Colon (tissue), 2 donors: ENCODE data around the gene RNF167.
A peak's percentile ranks its signal among the peaks of the same experiment; 100 is the strongest.

Source experiments
- FAIRE-seq: peaks from 2 replicates; lab custom pipeline; 2012; peaks lifted over from hg19 to GRCh38; lab: Jason Lieb, UNC
- donor health status: control.
- donor health status: control.

RNF167 gene

DNA sequence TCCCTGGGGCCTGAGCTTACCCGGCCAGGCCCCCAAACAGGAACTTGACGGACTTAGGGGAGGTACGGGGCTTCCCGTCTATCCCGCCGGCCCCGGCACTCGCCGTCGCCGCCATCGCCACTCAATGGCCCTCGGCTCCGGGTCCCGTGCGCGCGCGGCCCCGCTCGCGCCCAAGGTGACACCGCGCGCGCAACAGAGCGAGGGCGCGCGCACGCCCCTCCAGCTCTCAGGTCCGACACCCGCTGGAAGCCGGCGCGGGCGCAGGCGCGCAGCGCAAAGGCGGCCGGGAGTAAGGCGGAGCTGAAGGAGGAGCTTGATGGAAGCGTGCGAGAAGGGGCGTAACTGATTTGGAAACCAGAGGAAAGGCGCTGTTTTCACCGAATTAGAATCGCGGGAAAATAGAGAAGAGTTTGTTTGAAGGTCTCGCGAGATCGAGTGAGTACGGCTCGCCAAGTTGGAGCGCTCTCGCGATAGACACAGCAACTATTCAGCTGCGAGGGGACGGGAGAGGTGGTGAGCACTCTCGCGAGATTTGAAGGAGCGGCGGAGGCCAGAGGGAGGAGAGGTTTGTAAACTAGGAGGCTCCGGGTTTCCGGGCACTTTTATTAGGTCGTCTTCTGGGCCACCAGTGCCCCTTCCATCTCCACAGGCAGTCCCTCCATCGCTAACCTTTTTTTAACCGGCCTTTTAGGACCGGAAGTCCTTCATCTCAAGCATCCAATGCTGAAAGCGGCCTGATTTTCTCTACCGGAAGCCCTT, at the start of gene RNF167, which contains the start of gene SLC25A11:
Gene RNF167 (plus strand): TSS at position 473 of the 759 bp plus-strand sequence. CDS start 642 bp downstream, outside the sequence.
Gene SLC25A11 (minus strand): TSS at position 251 of the 759 bp plus-strand sequence. CDS start 136 bp downstream, at position 115.
- peak; percentile 18 for FAIRE-seq

DNA sequence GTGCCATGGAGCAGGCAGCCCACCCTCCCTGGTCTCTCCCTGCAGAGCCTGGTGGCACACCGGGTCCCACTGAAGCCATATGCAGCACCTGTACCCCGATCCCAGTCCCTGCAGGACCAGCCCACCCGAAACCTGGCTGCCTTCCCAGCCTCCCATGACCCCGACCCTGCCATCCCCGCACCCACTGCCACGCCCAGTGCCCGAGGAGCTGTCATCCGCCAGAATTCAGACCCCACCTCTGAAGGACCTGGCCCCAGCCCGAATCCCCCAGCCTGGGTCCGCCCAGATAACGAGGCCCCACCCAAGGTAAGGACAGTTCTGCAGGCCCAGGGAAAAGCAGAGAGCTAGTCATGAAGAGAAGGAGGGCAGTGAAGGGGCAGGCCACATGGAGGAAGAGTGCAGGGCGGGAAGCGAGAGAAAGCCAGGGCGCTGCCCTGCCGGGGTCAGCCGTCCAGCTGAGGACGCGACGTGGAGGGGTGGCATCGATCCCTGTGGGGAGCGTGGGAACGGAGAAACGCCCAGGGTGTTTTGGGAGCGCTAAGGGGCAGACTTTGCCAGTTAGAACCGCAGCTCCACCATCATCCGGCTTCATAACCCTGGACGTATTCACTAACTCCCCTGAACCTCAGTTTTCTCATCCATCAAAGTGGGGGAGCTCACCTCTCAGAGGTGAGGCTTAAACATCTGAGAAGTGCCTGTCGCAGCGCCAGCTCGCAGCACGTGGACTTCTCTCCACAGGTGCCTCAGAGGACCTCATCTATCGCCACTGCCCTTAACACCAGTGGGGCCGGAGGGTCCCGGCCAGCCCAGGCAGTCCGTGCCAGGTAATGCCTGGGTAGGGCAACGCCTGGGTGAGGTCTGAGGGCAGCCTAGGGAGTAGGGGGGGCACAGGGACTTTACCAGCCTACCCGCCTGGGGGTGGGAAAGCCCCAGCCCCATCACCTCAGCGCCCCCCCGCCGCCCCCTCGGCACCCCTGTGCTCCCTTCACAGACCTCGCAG, 48.4 kb upstream of the RNF167 start:
- FAIRE-seq, result no peak

DNA sequence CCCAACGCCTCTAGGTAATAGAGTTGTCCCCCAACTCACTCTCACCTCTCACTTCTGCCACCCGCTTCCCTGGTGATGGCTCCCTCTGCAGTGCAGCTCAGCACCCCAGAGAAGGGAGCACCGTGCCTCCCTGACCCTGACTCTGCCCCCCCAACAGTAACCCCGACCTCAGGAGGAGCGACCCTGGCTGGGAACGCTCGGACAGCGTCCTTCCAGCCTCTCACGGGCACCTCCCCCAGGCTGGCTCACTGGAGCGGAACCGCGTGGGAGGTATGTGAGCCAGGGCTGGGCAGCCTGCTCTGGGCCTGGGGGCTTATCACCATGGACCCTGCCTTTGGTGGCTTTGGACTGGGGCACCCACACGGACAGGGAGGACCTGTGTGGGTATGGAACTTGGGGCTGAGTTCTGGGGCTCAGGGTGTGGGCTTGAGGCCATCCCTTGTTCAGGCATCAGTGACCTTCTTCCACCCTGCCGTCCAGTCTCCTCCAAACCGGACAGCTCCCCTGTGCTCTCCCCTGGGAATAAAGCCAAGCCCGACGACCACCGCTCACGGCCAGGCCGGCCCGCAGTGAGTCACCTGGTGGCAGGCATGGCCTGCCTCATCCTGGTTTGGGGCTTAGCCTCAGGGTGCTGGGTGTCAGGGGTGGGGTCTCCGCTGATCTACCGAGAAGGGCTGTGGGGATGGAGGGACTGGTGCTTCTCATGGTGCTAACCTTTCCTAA, 47.4 kb upstream of the RNF167 start:
- no peak for FAIRE-seq

DNA sequence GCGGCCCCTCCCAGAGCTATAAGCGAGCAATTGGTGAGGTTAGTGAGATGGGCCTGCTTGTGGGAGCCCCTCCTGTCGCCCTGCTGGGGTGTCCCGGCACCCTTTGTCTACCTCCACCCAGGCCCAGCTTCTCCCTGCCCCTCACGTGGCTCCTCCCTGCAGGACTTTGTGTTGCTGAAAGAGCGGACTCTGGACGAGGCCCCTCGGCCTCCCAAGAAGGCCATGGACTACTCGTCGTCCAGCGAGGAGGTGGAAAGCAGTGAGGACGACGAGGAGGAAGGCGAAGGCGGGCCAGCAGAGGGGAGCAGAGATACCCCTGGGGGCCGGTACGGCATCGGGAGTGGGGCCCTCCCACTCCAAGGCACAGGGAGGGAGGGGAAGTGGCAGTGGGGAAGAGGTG, 46.8 kb upstream of the RNF167 start:
- no peak for FAIRE-seq

DNA sequence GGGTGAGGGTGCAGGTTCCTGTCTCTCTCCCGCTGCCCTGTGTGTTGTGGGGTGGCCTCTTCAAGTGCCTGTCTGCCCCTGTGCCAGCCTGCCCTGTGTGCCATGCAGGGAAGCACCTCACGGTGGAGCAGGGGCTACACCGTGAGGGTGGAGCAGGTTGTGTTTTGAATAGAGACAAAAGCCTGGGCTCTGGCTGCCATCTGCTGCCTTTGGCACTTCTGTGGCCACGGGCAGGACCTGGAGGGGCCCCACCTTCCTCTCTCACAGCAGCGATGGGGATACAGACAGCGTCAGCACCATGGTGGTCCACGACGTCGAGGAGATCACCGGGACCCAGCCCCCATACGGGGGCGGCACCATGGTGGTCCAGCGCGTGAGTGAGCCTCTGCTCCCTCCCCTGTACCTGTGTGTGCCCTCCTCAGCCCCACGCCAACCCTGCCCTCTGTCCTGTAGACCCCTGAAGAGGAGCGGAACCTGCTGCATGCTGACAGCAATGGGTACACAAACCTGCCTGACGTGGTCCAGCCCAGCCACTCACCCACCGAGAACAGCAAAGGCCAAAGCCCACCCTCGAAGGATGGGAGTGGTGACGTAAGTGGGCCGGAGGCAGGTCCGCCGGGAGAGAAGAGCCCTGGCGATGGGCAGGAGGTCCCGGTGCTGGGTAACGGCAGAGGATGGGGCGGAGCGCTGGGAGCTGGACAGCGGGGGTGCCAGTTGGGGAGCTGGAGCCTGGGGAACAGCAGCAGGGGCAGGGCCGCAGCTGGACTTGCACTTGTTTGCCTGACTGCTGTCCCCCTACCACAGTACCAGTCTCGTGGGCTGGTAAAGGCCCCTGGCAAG, 46.1 kb upstream of the RNF167 start:
- FAIRE-seq, result no peak

DNA sequence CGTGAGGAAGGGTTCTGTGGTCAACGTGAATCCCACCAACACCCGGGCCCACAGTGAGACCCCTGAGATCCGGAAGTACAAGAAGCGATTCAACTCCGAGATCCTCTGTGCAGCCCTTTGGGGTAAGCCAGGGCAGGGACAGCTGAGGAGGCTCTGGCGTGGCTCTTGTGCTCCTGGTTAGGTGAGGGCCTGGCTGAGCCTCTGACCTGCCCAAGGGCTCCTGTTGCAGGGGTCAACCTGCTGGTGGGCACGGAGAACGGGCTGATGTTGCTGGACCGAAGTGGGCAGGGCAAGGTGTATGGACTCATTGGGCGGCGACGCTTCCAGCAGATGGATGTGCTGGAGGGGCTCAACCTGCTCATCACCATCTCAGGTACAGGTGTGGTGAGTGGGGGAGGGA, 44.9 kb upstream of the RNF167 start:
- FAIRE-seq, result no peak

DNA sequence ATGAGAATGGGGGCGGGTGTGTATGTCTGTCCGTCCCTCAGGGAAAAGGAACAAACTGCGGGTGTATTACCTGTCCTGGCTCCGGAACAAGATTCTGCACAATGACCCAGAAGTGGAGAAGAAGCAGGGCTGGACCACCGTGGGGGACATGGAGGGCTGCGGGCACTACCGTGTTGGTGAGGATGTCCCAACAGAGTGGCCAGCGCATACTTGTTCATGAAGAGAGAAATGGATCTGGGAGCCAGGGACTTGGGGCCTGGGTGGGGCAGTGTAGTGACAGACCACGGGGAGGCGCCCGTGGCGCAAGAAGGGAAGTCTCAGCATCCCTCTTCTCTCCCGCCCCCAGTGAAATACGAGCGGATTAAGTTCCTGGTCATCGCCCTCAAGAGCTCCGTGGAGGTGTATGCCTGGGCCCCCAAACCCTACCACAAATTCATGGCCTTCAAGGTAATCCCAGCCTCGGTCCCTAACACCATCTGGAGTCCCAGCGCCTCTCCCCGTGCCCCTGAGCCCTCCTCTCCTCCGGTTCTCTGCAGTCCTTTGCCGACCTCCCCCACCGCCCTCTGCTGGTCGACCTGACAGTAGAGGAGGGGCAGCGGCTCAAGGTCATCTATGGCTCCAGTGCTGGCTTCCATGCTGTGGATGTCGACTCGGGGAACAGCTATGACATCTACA, 44.3 kb upstream of the RNF167 start:
- no peak for FAIRE-seq

DNA sequence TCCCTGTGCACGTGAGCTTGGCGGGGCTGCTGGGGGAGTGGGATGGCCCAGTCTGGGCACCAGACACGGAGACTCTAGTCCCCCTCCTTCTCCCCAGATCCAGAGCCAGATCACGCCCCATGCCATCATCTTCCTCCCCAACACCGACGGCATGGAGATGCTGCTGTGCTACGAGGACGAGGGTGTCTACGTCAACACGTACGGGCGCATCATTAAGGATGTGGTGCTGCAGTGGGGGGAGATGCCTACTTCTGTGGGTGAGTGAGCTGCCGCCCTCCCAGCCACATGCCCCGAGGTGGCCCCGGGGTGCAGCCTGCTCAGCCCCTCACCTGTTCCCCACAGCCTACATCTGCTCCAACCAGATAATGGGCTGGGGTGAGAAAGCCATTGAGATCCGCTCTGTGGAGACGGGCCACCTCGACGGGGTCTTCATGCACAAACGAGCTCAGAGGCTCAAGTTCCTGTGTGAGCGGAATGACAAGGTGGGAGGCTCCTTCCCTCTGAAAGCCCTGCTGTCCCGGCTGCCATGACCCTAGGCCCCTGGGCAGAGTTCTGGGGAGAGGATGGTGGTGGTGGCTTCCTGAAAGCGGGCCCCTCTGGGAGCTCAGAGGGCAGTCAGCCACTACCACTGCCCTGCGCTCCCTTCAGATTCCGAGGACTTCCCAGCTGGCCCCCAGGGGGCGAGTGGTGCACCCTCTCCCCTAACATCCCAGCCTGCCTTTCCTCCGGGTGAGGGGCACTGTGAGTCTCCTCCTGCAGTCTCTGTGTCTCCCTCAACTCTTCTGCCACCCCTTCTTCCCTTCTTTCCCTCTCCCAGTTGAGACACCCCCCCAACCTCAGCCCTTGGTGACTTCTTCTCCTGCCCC, 43.5 kb upstream of the RNF167 start:
- FAIRE-seq, result no peak

DNA sequence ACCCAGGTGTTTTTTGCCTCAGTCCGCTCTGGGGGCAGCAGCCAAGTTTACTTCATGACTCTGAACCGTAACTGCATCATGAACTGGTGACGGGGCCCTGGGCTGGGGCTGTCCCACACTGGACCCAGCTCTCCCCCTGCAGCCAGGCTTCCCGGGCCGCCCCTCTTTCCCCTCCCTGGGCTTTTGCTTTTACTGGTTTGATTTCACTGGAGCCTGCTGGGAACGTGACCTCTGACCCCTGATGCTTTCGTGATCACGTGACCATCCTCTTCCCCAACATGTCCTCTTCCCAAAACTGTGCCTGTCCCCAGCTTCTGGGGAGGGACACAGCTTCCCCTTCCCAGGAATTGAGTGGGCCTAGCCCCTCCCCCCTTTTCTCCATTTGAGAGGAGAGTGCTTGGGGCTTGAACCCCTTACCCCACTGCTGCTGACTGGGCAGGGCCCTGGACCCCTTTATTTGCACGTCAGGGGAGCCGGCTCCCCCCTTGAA, 42.8 kb upstream of the RNF167 start:
- FAIRE-seq, result no peak

DNA sequence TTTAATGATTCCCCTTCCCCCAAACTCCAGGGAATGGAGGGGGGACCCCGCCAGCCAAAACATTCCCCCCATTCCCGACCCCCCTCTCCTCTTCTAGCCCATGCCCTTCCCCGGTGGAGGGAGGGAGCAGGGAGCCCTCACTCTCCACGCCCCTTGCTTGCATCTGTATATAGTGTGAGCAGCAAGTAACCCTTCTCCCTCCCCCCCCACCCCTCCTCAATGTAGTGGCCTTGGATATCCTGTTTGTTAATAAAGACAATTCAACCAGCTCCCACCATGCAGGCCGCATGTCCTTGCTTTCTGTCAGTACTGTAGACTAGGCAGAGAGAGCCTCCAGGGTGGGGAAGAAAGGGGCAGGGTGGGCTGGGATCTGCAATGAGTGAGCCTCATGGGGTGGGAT, 42.3 kb upstream of the RNF167 start:
- FAIRE-seq, result no peak

DNA sequence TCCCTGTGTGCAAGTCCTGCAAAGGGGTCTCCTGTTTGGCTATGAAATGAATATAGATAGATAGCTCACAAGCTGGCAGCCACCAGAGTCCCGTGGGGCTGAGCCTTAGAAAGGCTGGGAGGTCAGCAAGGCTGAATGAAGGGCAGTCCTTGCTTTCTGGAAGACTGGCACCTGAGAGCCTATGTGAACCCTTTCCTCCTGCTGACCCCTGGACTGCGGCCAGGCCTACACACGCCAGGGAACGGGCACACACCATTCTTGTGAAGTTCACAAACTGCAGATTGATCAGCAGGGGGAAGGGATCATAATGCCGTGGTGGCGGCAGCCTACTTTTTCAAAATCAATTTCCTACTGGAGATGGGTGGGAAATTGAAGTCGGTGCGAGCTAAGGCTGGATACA, 41.7 kb upstream of the RNF167 start:
- FAIRE-seq, result no peak

DNA sequence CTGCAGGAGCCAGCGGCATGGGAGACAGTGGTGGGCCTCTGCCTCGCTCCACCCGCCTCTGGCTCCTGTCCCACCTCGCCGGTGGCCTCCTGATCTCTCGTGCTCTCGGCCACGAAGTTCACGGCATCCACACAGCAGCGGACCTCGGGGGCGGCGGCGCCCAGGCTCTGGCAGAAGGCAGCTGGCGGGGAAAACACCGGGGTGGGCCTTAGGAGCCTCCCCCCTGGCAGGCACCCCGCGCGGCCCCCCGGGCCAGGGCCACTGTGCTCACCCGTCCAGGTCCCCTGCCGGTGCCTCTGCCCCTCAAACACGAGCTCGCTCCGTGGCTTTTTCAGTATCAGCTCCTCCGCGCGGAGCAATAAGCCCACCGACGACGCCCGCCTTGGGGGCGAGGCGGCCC, 41.1 kb upstream of the RNF167 start:
- no peak for FAIRE-seq

DNA sequence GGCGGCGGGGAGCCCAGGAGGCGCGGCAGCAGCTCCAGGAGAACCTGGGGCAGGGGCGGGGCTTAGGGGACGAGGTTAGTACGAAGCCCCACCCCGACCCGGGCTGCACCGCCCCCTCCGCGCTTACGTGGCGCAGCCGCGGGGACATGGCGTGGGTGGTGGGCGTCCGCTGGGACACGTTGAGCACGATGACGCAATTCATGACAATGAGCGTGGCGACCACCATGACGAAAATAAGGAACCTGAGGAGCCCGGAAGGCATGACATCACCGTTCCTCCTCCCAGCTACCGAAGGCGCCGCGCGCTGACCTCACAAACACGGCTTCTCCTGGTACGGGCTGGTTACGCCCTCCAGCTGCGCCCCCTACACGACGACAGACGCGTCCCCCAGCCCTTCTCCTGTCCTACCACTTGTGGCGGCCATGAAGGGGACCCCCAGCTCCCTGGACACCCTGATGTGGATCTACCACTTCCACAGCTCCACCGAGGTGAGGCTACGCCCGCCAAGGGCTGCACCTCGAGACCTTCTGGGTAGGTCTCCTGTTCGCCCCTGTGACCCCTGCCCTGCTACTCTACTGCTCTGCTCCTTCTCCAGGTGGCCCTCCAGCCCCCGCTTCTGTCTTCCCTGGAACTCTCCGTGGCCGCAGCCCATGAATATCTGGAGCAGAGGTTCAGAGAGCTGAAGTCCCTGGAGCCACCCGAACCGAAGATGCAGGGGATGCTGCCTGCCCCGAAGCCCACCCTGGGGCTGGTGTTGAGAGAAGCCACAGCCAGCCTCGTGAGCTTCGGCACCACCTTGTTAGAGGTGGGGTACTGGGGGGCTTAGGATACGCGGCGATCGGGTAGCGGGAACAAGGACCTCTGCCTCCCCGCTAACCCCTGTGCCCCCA, 40.5 kb upstream of the RNF167 start, which contains the start of gene C17orf107:
Gene C17orf107 (plus strand): TSS at position 196 of the 890 bp plus-strand sequence. CDS start 227 bp downstream, at position 423.
- no peak for FAIRE-seq

DNA sequence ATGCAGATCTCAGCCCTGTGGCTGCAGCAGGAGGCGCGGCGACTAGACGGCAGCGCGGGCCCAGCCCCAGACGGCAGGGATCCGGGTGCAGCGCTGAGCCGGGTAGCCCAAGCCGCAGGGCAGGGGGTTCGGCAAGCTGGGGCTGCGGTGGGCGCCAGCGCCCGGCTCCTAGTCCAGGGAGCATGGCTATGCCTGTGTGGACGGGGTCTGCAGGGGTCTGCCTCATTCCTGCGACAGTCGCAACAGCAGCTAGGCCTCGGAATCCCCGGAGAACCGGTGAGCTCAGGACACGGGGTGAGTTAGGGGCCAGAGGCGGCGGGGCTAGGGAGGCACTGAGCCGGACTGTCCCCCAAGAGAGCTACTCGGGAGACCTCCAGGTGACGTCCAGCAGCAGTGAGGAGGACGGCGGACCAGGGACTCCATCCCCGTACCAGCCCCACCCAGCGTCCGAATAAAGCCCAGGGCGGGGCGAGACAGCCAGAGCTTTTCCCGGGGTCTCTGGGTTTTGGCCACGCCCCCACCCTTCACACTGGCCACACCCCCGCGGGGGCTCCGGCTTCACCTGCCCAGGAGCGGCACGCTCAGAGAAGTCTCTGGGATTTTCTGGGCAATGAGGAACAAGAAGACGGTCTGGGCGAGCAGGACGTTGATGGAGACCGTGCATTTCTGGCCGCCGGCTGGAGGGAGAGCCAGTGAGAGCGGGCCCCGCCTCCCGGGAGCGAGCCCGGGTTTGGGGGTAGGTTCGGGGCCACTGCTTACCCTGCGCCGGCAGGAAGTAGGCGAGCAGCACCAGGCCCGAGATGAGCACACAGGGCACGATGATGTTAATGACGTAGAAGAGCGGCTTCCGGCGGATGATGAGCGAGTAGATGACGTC, 39.6 kb upstream of the RNF167 start:
- no peak for FAIRE-seq

DNA sequence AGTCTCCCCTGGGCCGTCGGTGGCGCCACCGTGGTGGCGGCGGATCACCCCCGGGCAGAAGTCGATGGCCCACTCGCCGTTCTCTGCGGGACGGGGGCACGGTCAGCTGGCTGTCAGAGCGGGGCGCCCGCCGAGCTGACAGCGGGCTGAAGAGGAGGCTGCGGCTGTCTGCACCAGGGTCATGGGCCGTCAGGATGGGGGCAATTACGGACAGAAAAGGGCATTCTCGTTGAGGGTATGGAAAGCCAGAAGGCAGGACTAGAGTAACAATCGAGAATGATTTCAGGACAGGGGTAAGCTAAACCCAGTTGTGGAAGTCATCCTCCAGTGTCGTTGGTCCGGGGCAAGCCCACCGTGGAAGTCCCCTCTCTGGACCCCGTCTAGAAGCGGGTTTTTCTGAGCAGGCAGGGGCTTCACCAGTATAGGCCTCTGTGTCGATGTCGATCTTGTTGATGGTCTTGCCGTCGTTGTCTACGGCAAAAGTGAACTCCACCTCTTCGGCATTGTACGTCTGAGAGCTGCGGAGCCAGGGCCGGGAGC, 38.9 kb upstream of the RNF167 start:
- no peak for FAIRE-seq

DNA sequence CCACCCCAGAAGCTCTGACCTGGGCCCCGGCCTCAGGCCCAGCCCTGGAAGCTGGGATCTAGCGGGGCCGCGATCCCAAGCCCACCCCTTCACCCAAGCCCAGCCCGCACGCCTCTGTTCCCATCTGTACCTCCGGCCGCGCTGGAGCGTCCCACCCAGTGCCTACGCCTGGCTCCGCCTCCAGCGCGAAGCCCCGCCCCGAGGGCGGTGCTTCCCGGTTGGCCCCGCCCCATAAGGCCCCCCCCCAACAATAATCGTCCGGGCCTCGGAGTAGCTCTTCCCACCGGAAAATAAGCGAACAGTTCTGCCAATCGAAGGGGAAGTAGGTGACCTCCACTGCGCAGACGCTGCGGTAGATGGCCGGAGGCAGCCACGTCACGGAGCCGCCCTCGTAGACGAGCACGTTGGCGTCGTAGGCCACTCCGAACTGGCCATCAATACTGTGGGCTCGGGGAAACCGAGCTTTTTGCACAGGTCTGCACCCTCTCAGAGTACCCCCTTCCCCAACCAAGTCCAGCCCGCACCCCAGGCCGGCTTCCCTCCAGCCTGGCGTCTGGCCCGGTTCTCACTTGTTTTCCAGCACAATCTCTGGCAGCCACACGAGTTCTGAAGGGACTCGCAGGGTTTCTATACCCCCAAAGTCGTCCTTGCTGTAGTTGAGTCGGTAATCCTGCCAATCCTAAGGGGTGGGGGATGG, 38.3 kb upstream of the RNF167 start:
- FAIRE-seq, result no peak
